Fibroblast of lung (primary cell): ENCODE results near the gene FHDC1.

Source experiments
- CTCF ChIP-seq, 2 donors: IDR thresholded peaks in 1 of 2; conservative IDR thresholded peaks in 1 of 2; 1 replicate in 1 of 2; 2 replicates in 1 of 2; pipeline ENCODE4 v1.5.1; 2011 to 2012; ENCODE audit warnings: low read length in 2 of 2, control low read depth in 1 of 2, inconsistent platforms in 1 of 2, low read depth in 1 of 2, mild to moderate bottlenecking in 1 of 2
- EZH2 ChIP-seq: IDR thresholded peaks from 2 replicates; pipeline ENCODE4 v1.5.1; 2012; ENCODE audit warnings: low read length, control low read depth, mild to moderate bottlenecking; ENCODE audit errors: missing control alignments

- TF ChIP-seq CTCF (conservative IDR thresholded peaks at IDR 0.05 in 1 of 2, IDR thresholded peaks at IDR 0.05 in 1 of 2; ENCODE audit: low read depth in 1 of 2, low read length in 2 of 2) (no peak), EZH2 (no peak)
Measured at GRCh38 chr4:152936446-152937335, 568 bp downstream of the FHDC1 start.
